GM19193 (cell line): ENCODE measurements around the gene POC1B.

Source experiments
- POLR2A ChIP-seq: IDR thresholded peaks from 4 replicates; pipeline ENCODE4 v1.6.1; 2011; ENCODE audit not compliant: insufficient read depth, insufficient read length; ENCODE audit errors: extremely low read depth

Gene POC1B

DNA sequence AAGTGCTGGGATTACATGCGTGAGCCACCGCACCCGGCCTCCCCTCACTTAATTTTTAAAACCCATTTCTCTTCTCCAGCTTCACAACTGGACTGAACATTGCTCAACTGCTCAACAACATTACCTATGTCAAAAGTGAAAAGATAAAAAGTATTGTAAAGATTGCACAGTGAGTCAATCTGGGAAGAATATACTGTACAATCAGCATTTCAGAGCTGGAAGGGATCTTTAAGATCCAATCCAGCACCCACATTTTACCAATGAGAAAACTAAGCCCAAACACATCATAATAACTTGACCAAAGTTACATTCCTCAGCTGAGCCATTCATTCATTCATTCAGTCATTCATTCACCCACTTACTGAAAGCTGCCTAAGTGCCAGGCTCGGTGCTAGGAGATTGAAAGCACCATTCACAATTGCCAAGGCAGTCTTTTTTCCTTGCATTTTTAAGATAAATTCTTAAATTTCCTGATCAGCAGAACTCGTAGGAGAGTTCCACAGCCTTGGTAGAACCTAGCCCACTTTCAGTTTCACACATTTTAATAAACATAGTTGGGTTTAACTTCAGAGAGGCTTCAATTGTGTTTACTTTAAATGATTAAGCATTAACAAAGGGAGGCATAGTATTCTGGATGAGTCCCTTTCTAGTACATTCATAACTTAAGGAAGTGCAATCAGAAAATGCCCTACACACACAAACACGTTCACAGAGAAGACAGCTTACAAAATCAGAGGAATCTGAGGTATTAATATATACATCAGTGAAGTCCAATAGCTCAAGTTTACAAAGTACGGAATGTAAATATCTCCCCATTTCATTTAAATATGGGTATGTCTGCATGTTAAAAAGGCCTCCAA lies 4.3 kb downstream of the POC1B start:
- TF ChIP-seq POLR2A: no peak

DNA sequence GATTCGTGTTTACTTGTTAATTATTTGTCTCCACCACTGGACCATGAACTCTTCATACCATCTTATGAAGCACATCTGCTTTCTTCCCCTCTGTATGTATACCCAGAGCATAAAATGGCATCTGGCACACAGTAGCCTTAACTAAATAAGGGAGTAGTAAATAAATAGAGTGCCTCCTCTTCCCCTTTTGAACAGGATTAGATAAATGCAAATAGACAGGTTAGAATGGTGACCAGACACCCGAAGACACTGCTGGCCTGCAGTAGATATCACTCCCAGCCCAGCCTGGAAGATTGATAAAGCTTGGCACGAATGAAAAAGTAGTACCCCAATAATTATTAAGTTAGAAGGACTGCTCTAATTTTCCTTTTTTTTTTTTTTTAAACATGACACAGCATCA lies 8.1 kb downstream of the POC1B start:
- no peak for TF ChIP-seq POLR2A

DNA sequence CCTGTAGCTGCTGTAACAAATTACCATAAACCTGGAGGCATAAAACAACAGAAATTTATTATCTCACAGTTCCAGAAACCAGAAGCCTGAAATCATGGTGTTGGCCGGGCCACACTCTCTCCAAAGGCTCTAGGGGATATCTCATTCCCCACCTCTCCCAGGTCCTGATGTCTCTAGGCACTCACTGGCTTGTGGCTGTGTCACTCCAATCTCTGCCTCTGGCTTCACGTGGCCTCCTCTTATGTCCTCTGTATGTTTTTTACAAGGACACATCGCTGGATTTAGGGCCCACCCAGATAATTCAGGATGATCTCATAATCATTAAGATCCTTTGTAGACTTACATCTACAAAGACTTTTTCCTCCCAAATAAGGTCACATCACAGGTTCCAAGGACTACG lies 9.2 kb downstream of the POC1B start:
- TF ChIP-seq POLR2A: no peak

DNA sequence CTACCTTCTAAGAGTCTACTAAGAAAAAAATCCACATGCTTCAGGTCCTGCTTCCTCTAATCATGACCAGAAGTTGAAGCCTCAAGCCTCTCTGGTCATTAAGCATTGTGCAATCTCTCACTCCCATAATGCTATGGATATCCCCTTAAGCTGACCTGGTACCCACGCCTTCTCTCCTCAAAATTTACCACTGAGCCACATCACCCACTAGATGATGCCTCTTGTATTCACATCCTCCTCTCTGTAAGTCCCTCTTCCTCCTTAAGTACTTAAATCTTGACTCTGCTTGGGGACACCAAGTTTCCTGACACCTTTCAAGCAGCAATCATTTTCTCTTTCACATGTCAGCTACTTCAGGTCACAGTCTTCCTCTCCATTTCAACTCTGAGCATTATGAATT lies 11.1 kb downstream of the POC1B start:
- no peak for TF ChIP-seq POLR2A

DNA sequence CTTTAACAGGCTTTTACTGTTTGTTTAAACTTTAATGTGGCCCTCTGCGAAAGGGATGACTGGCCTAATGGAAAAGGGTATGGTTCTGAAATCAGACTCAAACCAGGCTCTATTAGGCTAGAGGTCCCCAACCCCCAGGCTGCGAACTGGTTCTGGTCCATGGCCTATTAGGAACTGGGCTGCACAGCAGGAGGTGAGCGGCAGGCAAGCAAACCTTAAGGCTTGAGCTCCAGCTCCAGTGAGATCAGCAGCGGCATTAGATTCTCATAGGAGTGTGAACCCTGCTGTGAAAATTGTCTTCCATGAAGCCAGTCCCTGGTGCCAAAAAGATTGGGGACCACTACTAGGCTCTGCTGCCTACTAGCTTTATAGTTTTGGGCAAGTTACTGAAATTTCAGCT lies 12.3 kb downstream of the POC1B start:
- TF ChIP-seq POLR2A: no peak

DNA sequence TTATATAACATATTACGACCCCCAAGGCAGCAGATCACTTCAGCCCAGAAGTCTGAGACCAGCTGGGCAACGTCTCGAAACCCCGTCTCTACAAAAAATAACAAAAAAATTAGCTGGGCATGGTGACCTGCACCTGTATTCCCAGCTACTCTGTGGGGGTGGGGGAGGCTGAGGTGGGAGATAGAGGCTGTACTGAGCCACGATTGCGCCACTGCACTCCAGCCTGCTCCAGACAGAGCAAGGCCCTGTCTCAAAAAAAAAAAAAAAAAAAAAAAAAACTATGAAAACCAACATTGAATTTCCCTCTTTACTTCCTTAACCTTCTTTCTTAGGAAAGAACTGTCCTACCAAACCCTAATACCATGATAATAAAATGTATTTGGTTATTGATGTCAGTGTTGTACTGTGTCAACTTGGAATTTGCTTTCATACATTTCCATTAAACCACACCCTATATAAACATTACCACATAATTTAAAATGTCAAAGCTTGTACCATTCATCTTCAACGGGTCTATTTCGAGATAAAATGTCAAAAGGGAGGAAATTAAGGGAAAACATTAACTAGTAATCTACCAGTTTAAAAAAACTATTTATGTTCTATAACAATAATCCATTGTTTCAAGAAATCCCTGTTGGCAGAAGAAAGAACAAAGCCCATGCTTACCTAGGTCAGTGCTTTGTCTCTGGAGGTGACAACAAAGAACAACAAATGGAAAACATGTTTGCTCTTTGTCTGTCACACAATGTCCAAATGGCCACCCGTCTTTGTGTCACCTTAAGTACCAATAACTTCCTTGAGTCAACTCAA lies 18.6 kb downstream of the POC1B start:
- no peak for TF ChIP-seq POLR2A

DNA sequence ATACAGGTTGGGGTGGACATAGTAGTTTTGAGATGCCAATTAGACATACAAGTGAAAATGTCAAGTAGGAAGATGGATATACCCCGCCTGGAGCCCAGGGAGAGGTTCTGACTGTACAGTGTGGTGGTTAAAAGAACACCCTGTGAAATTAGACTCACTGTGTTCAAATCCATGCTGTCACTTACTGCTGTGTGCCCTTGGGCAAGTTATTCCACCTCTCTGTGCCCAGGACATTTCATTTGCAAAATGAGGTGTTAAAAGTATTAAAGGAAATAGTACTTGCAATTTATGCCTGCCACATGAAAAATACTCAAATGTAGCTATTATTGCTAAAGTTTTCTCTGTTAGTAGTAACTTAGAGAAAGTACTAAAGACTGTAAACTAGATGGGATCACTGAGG lies 19.8 kb downstream of the POC1B start:
- TF ChIP-seq POLR2A: no peak

DNA sequence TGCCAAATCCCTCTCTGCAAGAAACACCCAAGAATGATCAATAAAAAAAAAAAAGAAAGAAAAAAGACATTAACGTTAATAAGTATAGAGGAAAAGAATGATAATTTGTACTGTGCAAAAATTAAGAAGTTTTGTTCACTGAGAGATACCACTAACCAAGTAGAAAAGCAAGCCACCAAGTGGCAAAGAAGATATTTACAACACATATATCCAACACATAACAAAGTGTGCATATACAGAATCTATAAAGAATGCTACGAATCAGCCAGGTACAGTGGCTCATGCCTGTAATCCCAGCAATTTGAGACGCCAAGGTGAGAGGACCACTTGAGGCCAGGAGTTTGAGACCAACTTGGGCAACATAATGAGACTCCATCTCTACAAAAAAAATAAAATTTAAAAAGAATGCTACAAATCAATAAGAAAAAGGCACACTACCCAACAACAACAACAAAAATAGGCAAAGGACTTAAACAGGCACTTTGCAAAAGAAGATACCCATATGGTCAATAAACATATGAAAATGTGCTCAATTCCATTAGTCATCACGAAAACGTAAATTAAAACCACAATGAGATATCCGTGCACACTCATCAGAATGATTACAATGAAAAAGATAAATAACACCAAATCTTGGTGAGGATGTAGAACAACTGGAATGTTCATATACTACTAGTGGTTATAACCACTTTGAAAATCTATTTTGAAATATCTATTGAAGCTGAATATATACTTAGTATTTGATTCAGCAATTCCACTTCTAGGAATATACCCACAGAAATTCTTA lies 21.1 kb downstream of the POC1B start:
- TF ChIP-seq POLR2A: no peak

DNA sequence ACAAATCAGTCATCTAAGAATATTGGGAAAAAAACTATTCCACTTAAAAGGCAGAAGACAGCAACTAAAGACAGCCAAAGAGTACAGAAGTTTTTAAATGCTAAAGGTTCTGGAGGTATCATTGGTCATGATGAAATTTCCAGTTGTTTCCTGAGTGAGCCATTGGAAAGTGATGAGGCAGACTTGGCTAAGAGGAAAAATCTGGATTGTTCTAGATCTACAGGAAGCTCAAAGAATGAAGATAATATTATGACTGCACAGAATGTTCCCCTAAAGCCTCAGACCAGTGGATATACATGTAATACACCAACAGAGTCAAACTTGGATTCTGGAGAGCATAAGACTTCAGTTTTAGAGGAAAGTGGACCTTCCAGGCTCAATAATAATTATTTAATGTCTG lies 24.1 kb downstream of the POC1B start:
- no peak for TF ChIP-seq POLR2A

DNA sequence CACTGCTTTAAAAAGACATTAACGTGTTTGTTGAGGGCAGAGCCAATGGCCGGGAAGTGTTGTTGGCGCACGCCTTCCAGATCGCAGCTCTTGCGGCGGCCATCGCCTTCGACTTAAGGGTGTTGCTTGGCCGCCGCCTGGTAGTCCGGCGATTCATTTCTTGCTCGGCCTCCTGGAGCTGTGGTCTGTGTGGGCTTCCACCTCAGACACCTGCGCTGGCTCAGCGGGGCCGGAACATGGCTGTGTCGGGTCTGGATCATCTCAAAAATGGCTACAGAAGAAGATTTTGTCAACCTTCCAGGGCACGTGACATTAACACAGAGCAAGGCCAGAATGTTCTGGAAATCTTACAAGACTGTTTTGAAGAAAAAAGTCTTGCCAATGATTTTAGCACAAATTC lies 26.0 kb downstream of the POC1B start:
- no peak for TF ChIP-seq POLR2A

DNA sequence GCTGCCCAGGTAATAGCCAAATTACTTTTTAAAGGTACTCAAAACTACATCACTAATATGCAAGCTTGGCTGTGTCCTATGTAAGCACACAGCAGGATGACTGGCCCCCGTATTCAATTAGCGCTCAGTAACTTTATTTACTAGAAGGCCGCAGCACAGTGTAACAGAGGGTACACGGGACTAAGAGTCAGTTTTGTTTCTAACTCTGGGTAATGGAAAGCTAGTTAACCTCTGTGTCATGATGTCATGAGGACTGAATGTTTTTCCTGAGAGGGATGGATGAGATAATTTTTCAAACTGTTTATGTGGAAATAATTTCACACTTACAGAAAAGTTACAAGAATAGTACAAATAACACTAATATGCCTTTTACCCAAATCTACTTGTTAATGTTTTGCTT lies 28.4 kb downstream of the POC1B start:
- TF ChIP-seq POLR2A: no peak

DNA sequence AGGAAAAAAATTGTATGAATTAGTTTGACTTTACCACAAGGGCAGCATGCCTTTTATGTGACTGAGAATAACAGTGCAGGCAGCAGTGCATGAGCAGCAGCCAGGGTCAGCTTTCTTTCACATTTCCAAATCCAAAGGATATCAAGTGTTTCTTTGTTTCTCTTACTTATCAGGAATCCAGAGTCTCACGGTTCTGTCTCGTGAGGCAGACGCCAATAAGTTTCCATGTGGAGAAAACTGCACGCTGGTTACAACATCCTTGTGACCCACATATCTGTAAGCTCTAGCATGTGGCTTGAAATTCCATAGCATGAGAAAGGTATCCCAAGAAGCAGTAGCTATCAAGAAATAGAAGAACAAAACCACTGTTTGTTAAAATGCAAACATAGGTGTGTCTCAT lies 28.8 kb downstream of the POC1B start:
- no peak for TF ChIP-seq POLR2A

DNA sequence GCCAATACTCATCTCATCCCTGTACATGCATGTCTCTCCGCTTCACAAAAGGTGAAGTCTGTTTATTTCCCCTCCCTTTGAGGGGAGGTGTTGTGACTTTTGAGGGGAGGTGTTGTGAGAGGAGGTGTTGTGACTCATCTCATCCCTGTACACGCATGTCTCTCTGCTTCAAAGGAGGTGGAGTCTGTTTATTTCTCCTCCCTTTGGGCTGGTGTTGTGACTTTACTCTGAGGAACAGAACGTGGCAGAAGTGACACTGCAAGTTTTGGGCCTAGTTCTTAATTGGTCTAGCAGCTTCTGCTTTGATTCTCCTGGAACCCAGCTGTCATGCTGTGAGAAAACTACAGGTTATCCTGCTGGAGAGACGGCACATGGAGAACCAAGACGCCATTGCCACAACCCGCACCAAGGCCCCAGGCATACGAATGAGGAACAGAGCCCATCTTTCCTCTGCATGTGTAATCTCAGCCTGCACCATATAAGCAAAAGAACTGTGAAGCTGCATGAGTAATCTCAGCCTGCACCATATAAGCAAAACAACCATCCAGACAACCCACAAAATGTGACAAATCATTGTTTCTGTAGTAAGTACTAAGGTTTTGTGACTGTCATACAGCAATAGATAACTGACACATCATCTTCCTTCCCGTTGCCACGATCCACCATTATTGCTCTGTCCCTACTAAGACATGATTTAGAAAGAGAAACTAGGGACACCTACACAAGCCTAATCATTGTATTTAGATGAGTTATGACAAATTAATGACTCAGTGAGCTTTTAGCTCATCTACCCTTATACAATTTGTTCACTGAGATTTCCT lies 31.2 kb downstream of the POC1B start:
- no peak for TF ChIP-seq POLR2A

DNA sequence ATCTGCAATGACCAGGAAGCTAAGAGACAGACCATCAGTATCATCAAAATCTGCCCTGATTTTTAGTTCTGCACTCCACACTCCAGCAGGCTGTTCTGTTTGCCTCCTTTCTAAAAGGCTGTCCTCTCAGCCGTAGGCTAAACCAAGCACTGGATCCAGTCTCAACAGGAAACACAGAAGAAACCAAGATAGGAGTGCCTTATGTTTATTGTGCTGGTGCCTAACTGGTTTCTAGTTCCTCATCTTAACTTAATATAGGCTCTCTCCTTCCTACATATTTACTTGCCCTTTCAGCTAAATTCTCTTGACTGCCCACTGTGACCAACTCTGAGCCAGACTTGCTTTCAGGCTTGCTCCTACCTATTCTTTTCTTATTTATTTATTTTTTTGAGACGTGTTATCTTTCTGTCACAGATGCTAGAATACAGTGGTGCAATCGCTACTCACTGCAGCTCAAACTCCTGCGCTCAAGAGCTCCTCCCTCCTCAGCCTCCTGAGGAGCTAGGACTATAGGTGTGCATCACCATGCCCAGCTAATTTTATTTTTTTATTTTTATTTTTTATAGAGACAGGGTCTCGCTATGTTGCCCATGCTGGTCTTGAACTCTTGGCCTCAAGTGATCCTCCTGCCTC lies 32.1 kb downstream of the POC1B start:
- no peak for TF ChIP-seq POLR2A
